Naive thymus-derived CD4-positive, alpha-beta T cell (primary cell): Measurements from ENCODE around the gene IGF2BP2. TPM values are rescaled to one million over a fixed set of nuclear protein-coding genes. Genes with fewer than 3 reads are reported as not detected.

Experiments
- ATAC-seq: fragments of 150-1000 bp; cut with Tn5 transposase; 2 replicates; pipeline ENCODE4 v1.10.0; 2021; ENCODE audit warnings: mild to moderate bottlenecking, moderate library complexity
- CTCF ChIA-PET: fragments of 350-600 bp; sonication (Branson Sonifier 250); formaldehyde crosslinking; loops from one replicate; lab custom pipeline; 2021; ENCODE audit warnings: antibody characterized with exemption; lab: Charles Lee
- POLR2A ChIA-PET: fragments of 350-600 bp; sonication (Branson Sonifier 250); formaldehyde crosslinking; loops from one replicate; lab custom pipeline; 2021; ENCODE audit warnings: antibody characterized with exemption, inconsistent platforms; lab: Charles Lee
- DNase-seq, 9 donors: peaks; one replicate each; pipeline versions ENCODE4 v3.0.0 to v3.0.0-alpha.2; 2020 to 2022; ENCODE audit warnings: mixed read lengths in 1 of 9
- H3K27ac ChIP-seq: one replicate; pipeline ENCODE4 v1.7.0; 2013; ENCODE audit warnings: mild to moderate bottlenecking, low read depth, low read length, moderate library complexity
- H3K27me3 ChIP-seq, 2 donors: one replicate each; pipeline ENCODE4 v1.7.0; 2013; ENCODE audit warnings: low read length in 2 of 2, mild to moderate bottlenecking in 2 of 2, moderate library complexity in 2 of 2; ENCODE audit not compliant: control insufficient read depth in 2 of 2, insufficient read depth in 2 of 2
- H3K36me3 ChIP-seq, 3 experiments: 1 replicate in 2 of 3; 2 replicates in 1 of 3; pipeline ENCODE4 v1.7.0; 2013; ENCODE audit warnings: low read length in 3 of 3, mild to moderate bottlenecking in 3 of 3, moderate library complexity in 1 of 3; ENCODE audit not compliant: insufficient read depth in 3 of 3, control insufficient read depth in 2 of 3
- H3K4me1 ChIP-seq, 2 donors: one replicate each; pipeline ENCODE4 v1.7.0; 2013; ENCODE audit warnings: low read length in 2 of 2, mild to moderate bottlenecking in 2 of 2, moderate library complexity in 1 of 2; ENCODE audit not compliant: control insufficient read depth in 2 of 2, insufficient read depth in 2 of 2
- H3K4me3 ChIP-seq: 2 replicates; pipeline ENCODE4 v1.7.0; 2013; ENCODE audit warnings: mild to moderate bottlenecking, low read length
- H3K9me3 ChIP-seq, 3 experiments: 1 replicate in 2 of 3; 2 replicates in 1 of 3; pipeline ENCODE4 v1.7.0; 2013; ENCODE audit warnings: low read length in 3 of 3; ENCODE audit not compliant: control insufficient read depth in 2 of 3
- H3K27ac Mint-ChIP-seq, 9 donors: one replicate each; pipeline ENCODE4 v1.8.0; 2020 to 2022; ENCODE audit warnings: mixed read lengths in 9 of 9, mild to moderate bottlenecking in 8 of 9, moderate library complexity in 5 of 9, inconsistent platforms in 2 of 9
- H3K27me3 Mint-ChIP-seq, 5 donors: one replicate each; pipeline ENCODE4 v1.8.0; 2021 to 2022; ENCODE audit warnings: mixed read lengths in 5 of 5, mild to moderate bottlenecking in 1 of 5
- H3K36me3 Mint-ChIP-seq, 5 donors: one replicate each; pipeline ENCODE4 v1.8.0; 2020 to 2022; ENCODE audit warnings: mixed read lengths in 5 of 5, mild to moderate bottlenecking in 3 of 5, inconsistent platforms in 1 of 5
- H3K4me1 Mint-ChIP-seq, 7 donors: one replicate each; pipeline ENCODE4 v1.8.0; 2020 to 2022; ENCODE audit warnings: mixed read lengths in 7 of 7, mild to moderate bottlenecking in 3 of 7, inconsistent platforms in 1 of 7
- H3K4me3 Mint-ChIP-seq, 10 donors: one replicate each; pipeline ENCODE4 v1.8.0; 2020 to 2022; ENCODE audit warnings: mild to moderate bottlenecking in 10 of 10, mixed read lengths in 10 of 10, moderate library complexity in 6 of 10, inconsistent platforms in 2 of 10
- H3K9me3 Mint-ChIP-seq, 11 donors: one replicate each; pipeline ENCODE4 v1.8.0; 2020 to 2022; ENCODE audit warnings: mixed read lengths in 11 of 11, mild to moderate bottlenecking in 4 of 11, inconsistent platforms in 1 of 11, moderate library complexity in 1 of 11
- intact Hi-C, 2 donors: fragments of 100-400 bp; cut with micrococcal nuclease; formaldehyde crosslinking; loops; one replicate each; pipeline ENCODE4 v1.15.1; 2023
- polyA plus RNA-seq, 2 donors: library from polyadenylated mRNA; unstranded; fragments of 300-500 nt; fragmentation: Illumina TruSeq; gene quantifications; one replicate each; pipeline ENCODE4 v1.2.3, GENCODE V29; 2021
- total RNA-seq, 6 experiments: library from RNA in 5 of 6; stranded (reverse) in 5 of 6; gene quantifications; 1 replicate in 5 of 6; 2 replicates in 1 of 6; pipeline ENCODE4 v1.2.3 and lab custom pipeline; 2021 to 2026

The IGF2BP2 gene
- total and polyA plus RNA-seq, 7 experiments from 2014 or later = 0.14 to 5.0 (median 0.87) TPM; not detected in 3

DNA sequence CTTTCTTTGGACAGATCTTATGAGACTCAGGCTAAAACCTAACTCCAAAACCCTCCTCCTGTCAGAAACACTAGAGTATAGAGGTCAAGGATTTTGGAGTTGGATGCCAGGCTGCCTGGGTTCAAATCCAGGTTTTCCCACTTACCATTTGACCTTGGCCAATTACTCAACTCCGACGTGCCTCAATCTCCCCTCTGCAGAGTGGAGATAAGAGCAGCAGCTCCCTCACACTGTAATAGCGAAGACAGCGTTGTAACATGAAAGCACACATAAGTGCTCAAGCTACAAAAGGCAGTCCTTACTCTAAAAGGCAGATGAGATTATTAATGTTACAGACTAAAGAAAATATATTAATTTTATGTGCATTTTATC lies 90.1 kb downstream of the IGF2BP2 start:
- H3K4me3 Mint-ChIP-seq = no peak overlapping the region

GRCh38 chr3:185733980-185734724 lies 90.7 kb downstream of the IGF2BP2 start:
- no peaks in the 10 kb centered on the region for H3K36me3 Mint-ChIP-seq
- no peaks in the 10 kb centered on the region for H3K27me3 ChIP-seq
- ATAC-seq = peak; percentile 52
- no peak overlapping the region for H3K4me3 ChIP-seq
- H3K9me3 ChIP-seq = no peaks in the 10 kb centered on the region
- peaks cover 0 to 16% (median 10%) of the 10 kb centered on the region in 5 donors for H3K27me3 Mint-ChIP-seq
- no peaks in the 10 kb centered on the region for H3K9me3 Mint-ChIP-seq
- peaks cover 0 to 4% (median 0%) of the 10 kb centered on the region in 7 donors for H3K4me1 Mint-ChIP-seq
- no peaks in the 10 kb centered on the region for H3K4me1 ChIP-seq
- H3K36me3 ChIP-seq = no peaks in the 10 kb centered on the region
- no peak for DNase-seq
- intact Hi-C loops = no loop called here
- H3K27ac ChIP-seq = no peak overlapping the region
- H3K4me3 Mint-ChIP-seq = no peak overlapping the region
- CTCF ChIA-PET = no interaction called here
- POLR2A ChIA-PET = no interaction called here
- no peak overlapping the region for H3K27ac Mint-ChIP-seq

More for the DNA sequence above, 90.1 kb downstream of the IGF2BP2 start:
- Histone ChIP-seq H3K36me3 (no peaks in the 10 kb centered on the region), H3K4me1 (no peaks in the 10 kb centered on the region), H3K27ac (no peak overlapping the region), H3K9me3 (no peaks in the 10 kb centered on the region), H3K4me3 (no peak overlapping the region), H3K27me3 (no peaks in the 10 kb centered on the region)
- Mint-ChIP-seq H3K27ac (no peak overlapping the region), H3K9me3 (no peaks in the 10 kb centered on the region), H3K27me3 (peaks cover 4 to 20% (median 13%) of the 10 kb centered on the region in 5 donors), H3K4me1 (peaks cover 0 to 4% (median 0%) of the 10 kb centered on the region in 7 donors), H3K36me3 (no peaks in the 10 kb centered on the region)
- no peak for ATAC-seq
- ChIA-PET POLR2A (no interaction called here), CTCF (no interaction called here)
- intact Hi-C loops = no loop called here
- no peak for DNase-seq

- H3K9me3 Mint-ChIP-seq = no peaks in the 10 kb centered on the region
- CTCF ChIA-PET = interaction anchor here (0.6 kb wide), 1 partner anchor 648 kb away, joined by 3 read pairs; no protein-coding TSS in a partner anchor
- peaks cover 0 to 4% (median 0%) of the 10 kb centered on the region in 7 donors for H3K4me1 Mint-ChIP-seq
- H3K36me3 Mint-ChIP-seq = no peaks in the 10 kb centered on the region
- no peaks in the 10 kb centered on the region for H3K27me3 ChIP-seq
- no peak overlapping the region for H3K4me3 Mint-ChIP-seq
- no peak overlapping the region for H3K27ac Mint-ChIP-seq
- H3K27me3 Mint-ChIP-seq = peaks cover 0 to 15% (median 10%) of the 10 kb centered on the region in 5 donors
- ATAC-seq (no peak), DNase-seq (no peak)
- POLR2A ChIA-PET = no interaction called here
- intact Hi-C loops = no loop called here
- H3K9me3 ChIP-seq = no peaks in the 10 kb centered on the region
- no peak overlapping the region for H3K4me3 ChIP-seq
- H3K4me1 ChIP-seq = no peaks in the 10 kb centered on the region
- no peak overlapping the region for H3K27ac ChIP-seq
- no peaks in the 10 kb centered on the region for H3K36me3 ChIP-seq
Observed at GRCh38 chr3:185732782-185733181, 92.1 kb downstream of the IGF2BP2 start.

DNA sequence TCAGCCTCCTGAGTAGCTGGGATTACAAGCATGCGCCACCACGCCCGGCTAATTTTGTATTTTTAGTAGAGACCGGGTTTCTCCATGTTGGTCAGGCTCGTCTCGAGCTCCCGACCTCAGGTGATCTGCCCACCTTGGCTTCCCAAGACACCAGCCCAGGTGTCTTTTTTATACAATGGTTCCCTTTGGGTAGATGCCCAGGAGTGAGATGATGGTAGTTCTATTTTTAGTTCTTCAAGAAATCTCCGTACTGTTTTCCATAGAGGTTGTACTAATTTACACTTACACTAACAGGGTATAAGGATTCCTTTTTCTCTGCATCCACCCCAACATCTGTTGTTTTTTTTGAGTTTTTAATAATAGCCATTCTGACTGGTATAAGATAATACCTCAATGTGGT lies 94.3 kb downstream of the IGF2BP2 start:
- ChIA-PET POLR2A (no interaction called here), CTCF (interaction anchor here (0.6 kb wide), 1 partner anchor 530 kb away, joined by 3 read pairs; no protein-coding TSS in a partner anchor)
- no peak for ATAC-seq
- Mint-ChIP-seq H3K9me3 (no peaks in the 10 kb centered on the region), H3K36me3 (no peaks in the 10 kb centered on the region), H3K4me1 (peaks cover 0 to 4% (median 0%) of the 10 kb centered on the region in 7 donors), H3K27me3 (peaks cover 0 to 15% (median 7%) of the 10 kb centered on the region in 5 donors), H3K27ac (no peak overlapping the region), H3K4me3 (no peak overlapping the region)
- Histone ChIP-seq H3K9me3 (no peaks in the 10 kb centered on the region), H3K4me1 (no peaks in the 10 kb centered on the region), H3K27me3 (no peaks in the 10 kb centered on the region), H3K27ac (no peak overlapping the region), H3K36me3 (no peaks in the 10 kb centered on the region), H3K4me3 (no peak overlapping the region)
- intact Hi-C loops = no loop called here
- DNase-seq = no peak

- Mint-ChIP-seq H3K27me3 (peaks cover 0 to 15% (median 5%) of the 10 kb centered on the region in 5 donors), H3K4me1 (peaks cover 0 to 4% (median 0%) of the 10 kb centered on the region in 7 donors), H3K9me3 (no peaks in the 10 kb centered on the region), H3K4me3 (no peak overlapping the region), H3K27ac (no peak overlapping the region), H3K36me3 (no peaks in the 10 kb centered on the region)
- Histone ChIP-seq H3K4me3 (no peak overlapping the region), H3K27ac (no peak overlapping the region), H3K9me3 (no peaks in the 10 kb centered on the region), H3K27me3 (no peaks in the 10 kb centered on the region), H3K36me3 (no peaks in the 10 kb centered on the region), H3K4me1 (no peaks in the 10 kb centered on the region)
- POLR2A ChIA-PET = no interaction called here
- DNase-seq = no peak
- CTCF ChIA-PET = no interaction called here
- intact Hi-C loops = no loop called here
- ATAC-seq = peak; percentile 74
Observed at GRCh38 chr3:185729337-185730055, 95.3 kb downstream of the IGF2BP2 start.

DNA sequence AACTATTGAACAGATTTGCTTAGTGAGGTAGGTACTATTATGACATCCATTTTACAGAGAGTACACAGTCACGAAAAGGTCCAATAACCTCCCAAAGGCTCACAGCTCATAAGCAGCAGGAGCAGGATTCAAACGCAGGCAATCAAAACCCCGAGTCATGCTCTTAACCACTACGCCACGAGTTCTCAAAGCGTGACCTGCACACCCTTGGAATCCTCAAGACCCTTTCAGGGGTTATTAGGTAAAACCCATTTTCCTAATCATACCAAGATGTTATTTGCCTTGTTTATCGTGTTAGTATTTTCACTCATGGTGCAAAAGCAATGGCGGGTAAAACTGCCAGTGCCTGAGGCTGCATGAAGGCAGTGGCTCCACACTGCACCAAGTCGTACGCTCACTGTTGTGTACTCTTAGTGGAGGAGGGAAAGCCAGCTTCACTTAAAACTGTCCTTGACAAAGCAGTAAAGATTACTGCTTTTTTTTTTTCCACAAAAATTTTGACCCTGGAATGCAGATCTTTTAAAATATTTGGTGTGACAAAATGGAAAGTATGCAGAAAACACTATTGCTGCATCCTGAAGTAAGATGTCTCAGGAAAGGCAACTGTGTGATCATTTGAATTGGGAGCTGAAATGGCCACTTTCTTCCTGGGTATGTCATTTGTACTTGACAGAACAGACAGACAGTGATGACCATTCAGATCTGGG lies 96.1 kb downstream of the IGF2BP2 start:
- no peak overlapping the region for H3K27ac Mint-ChIP-seq
- CTCF ChIA-PET = no interaction called here
- Histone ChIP-seq H3K36me3 (no peaks in the 10 kb centered on the region), H3K27ac (no peak overlapping the region), H3K4me3 (no peak overlapping the region), H3K4me1 (no peaks in the 10 kb centered on the region), H3K9me3 (no peaks in the 10 kb centered on the region), H3K27me3 (no peaks in the 10 kb centered on the region)
- intact Hi-C loops = no loop called here
- POLR2A ChIA-PET = no interaction called here
- peaks cover 1 to 15% (median 5%) of the 10 kb centered on the region in 5 donors for H3K27me3 Mint-ChIP-seq
- no peaks in the 10 kb centered on the region for H3K4me1 Mint-ChIP-seq
- DNase-seq (no peak), ATAC-seq (peak; percentile 21)
- no peaks in the 10 kb centered on the region for H3K36me3 Mint-ChIP-seq
- peaks cover 0 to 1% (median 0%) of the 10 kb centered on the region in 11 donors for H3K9me3 Mint-ChIP-seq
- no peak overlapping the region for H3K4me3 Mint-ChIP-seq
